GM23338 (cell line): ENCODE measurements around the gene BCORL1. TPM values are rescaled to one million over a fixed set of nuclear protein-coding genes. Genes with fewer than 3 reads are reported as not detected.
A peak's percentile ranks its signal among the peaks of the same experiment; 100 is the strongest.

Experiments
- ATAC-seq: fragments of 200-7000 bp; cut with Tn5 transposase; 3 replicates; pipeline ENCODE4 v1.9.1; 2020
- DNase-seq: peaks from one replicate; pipeline ENCODE4 v3.0.0-alpha.2; 2015; ENCODE audit warnings: low spot score
- H2AFZ ChIP-seq: fragments of 200-600 bp; sonication (generic); 2 replicates; pipeline ENCODE4 v1.8.0; 2016; ENCODE audit warnings: antibody characterized with exemption, mild to moderate bottlenecking, moderate library complexity
- H3F3A ChIP-seq: fragments of 200-600 bp; sonication (generic); replicated peaks from 2 replicates; pipeline ENCODE4 v1.8.0; 2017; ENCODE audit warnings: antibody characterized with exemption, mixed run types, low read depth
- H3K27ac ChIP-seq: fragments of 200-600 bp; sonication (generic); 2 replicates; pipeline ENCODE4 v1.6.1; 2016; ENCODE audit warnings: low read depth
- H3K27me3 ChIP-seq: fragments of 200-600 bp; sonication (generic); 2 replicates; pipeline ENCODE4 v1.8.0; 2016; ENCODE audit warnings: mild to moderate bottlenecking, mixed run types, moderate library complexity; ENCODE audit not compliant: insufficient read depth
- H3K36me3 ChIP-seq: fragments of 200-600 bp; sonication (generic); 2 replicates; pipeline ENCODE4 v1.8.0; 2016; ENCODE audit warnings: mild to moderate bottlenecking; ENCODE audit not compliant: insufficient read depth
- H3K4me1 ChIP-seq: fragments of 200-600 bp; sonication (generic); 2 replicates; pipeline ENCODE4 v1.8.0; 2016; ENCODE audit warnings: mild to moderate bottlenecking, moderate library complexity; ENCODE audit not compliant: insufficient read depth
- H3K4me2 ChIP-seq: fragments of 200-600 bp; sonication (generic); 2 replicates; pipeline ENCODE4 v1.7.1; 2017; ENCODE audit warnings: mixed run types
- H3K4me3 ChIP-seq: fragments of 200-600 bp; sonication (generic); 2 replicates; pipeline ENCODE4 v1.6.1; 2016; ENCODE audit warnings: mixed run types
- H3K79me2 ChIP-seq: fragments of 200-600 bp; sonication (generic); replicated peaks from 2 replicates; pipeline ENCODE4 v1.8.0; 2017; ENCODE audit warnings: mild to moderate bottlenecking; ENCODE audit not compliant: insufficient read depth
- H3K9me2 ChIP-seq: fragments of 200-600 bp; sonication (generic); 2 replicates; pipeline ENCODE4 v1.8.0; 2017; ENCODE audit not compliant: insufficient read depth
- H4K20me1 ChIP-seq: fragments of 200-600 bp; sonication (generic); replicated peaks from 2 replicates; pipeline ENCODE4 v1.8.0; 2017; ENCODE audit warnings: mild to moderate bottlenecking; ENCODE audit not compliant: insufficient read depth
- H3K27ac Mint-ChIP-seq: 2 replicates; pipeline ENCODE4 v1.8.0; 2020; ENCODE audit warnings: inconsistent platforms, mild to moderate bottlenecking, moderate library complexity, mixed read lengths
- H3K27me3 Mint-ChIP-seq: 3 replicates; pipeline ENCODE4 v1.8.0; 2022; ENCODE audit warnings: low read depth, mild to moderate bottlenecking, moderate library complexity, mixed read lengths, inconsistent platforms; ENCODE audit not compliant: insufficient read depth, poor library complexity
- H3K36me3 Mint-ChIP-seq: 3 replicates; pipeline ENCODE4 v1.8.0; 2021; ENCODE audit warnings: low read depth, mild to moderate bottlenecking, inconsistent platforms, moderate library complexity, mixed read lengths
- H3K4me1 Mint-ChIP-seq: 3 replicates; pipeline ENCODE4 v1.8.0; 2020; ENCODE audit warnings: mild to moderate bottlenecking, inconsistent platforms, mixed read lengths
- H3K4me3 Mint-ChIP-seq: 3 replicates; pipeline ENCODE4 v1.8.0; 2021; ENCODE audit warnings: moderate library complexity, mild to moderate bottlenecking, inconsistent platforms, mixed read lengths
- H3K9me3 Mint-ChIP-seq: 3 replicates; pipeline ENCODE4 v1.8.0; 2020; ENCODE audit warnings: moderate library complexity, mild to moderate bottlenecking, inconsistent platforms, mixed read lengths
- CREB1 ChIP-seq: fragments of 250-450 bp; sonication (Bioruptor Pico); IDR thresholded peaks from 2 replicates; pipeline ENCODE4 v1.5.0; 2020; ENCODE audit warnings: low read depth, mild to moderate bottlenecking, moderate library complexity
- EZH2 ChIP-seq: fragments of 200-600 bp; sonication (generic); IDR thresholded peaks from one replicate; pipeline ENCODE4 v1.8.0; 2017; ENCODE audit warnings: antibody characterized with exemption, mild to moderate bottlenecking, low read depth; ENCODE audit not compliant: unreplicated experiment
- JUNB ChIP-seq: IDR thresholded peaks from one replicate; pipeline ENCODE4 v1.6.1; 2016; ENCODE audit warnings: antibody characterized with exemption; ENCODE audit not compliant: unreplicated experiment
- NANOG ChIP-seq: IDR thresholded peaks from 2 replicates; pipeline ENCODE4 v1.6.1; 2016; ENCODE audit warnings: antibody characterized with exemption, borderline replicate concordance
- STAT1 ChIP-seq: IDR thresholded peaks from one replicate; pipeline ENCODE4 v1.6.1; 2016; ENCODE audit warnings: antibody characterized with exemption; ENCODE audit not compliant: unreplicated experiment
- ZNF114 ChIP-seq: fragments of 250-450 bp; sonication (Bioruptor Pico); IDR thresholded peaks from 2 replicates; pipeline ENCODE4 v1.5.0; 2020; ENCODE audit warnings: mild to moderate bottlenecking, moderate library complexity
- polyA plus RNA-seq: library from polyadenylated mRNA; unstranded; fragments of >200 nt; fragmentation: Nextera tagmentation; extraction: Ambion mirVana; gene quantifications from 2 replicates; pipeline ENCODE4 v1.2.1, GENCODE V29; 2016
- total RNA-seq: library from RNA; depleted of rRNA; stranded (reverse); fragments of >200 nt; shearing (Covaris generic); gene quantifications from 2 replicates; pipeline ENCODE4 v1.2.3, GENCODE V29; 2014
- TF ChIP-seq, protein P1 (sequence below): fragments of 250-450 bp; sonication (Bioruptor Pico); IDR thresholded peaks from 2 replicates; pipeline ENCODE4 v1.5.0; 2020; ENCODE audit warnings: mild to moderate bottlenecking, moderate library complexity
- TF ChIP-seq, protein P2 (sequence below), 2 experiments: fragments of 200-600 bp in 1 of 2; sonication (generic) in 1 of 2; conservative IDR thresholded peaks; 2 replicates each; pipeline versions ENCODE4 v1.5.1 to v1.6.1; 2016 to 2017; ENCODE audit warnings: antibody characterized with exemption in 2 of 2, low read depth in 2 of 2, mild to moderate bottlenecking in 2 of 2, moderate library complexity in 1 of 2

Gene BCORL1
- total and polyA plus RNA-seq, 2 experiments from 2014 or later: 2.6 to 2.7 TPM

GRCh38 chrX:130039847-130040246 is 57.4 kb downstream of the BCORL1 start (continued):
- TF ChIP-seq, protein P1, sequence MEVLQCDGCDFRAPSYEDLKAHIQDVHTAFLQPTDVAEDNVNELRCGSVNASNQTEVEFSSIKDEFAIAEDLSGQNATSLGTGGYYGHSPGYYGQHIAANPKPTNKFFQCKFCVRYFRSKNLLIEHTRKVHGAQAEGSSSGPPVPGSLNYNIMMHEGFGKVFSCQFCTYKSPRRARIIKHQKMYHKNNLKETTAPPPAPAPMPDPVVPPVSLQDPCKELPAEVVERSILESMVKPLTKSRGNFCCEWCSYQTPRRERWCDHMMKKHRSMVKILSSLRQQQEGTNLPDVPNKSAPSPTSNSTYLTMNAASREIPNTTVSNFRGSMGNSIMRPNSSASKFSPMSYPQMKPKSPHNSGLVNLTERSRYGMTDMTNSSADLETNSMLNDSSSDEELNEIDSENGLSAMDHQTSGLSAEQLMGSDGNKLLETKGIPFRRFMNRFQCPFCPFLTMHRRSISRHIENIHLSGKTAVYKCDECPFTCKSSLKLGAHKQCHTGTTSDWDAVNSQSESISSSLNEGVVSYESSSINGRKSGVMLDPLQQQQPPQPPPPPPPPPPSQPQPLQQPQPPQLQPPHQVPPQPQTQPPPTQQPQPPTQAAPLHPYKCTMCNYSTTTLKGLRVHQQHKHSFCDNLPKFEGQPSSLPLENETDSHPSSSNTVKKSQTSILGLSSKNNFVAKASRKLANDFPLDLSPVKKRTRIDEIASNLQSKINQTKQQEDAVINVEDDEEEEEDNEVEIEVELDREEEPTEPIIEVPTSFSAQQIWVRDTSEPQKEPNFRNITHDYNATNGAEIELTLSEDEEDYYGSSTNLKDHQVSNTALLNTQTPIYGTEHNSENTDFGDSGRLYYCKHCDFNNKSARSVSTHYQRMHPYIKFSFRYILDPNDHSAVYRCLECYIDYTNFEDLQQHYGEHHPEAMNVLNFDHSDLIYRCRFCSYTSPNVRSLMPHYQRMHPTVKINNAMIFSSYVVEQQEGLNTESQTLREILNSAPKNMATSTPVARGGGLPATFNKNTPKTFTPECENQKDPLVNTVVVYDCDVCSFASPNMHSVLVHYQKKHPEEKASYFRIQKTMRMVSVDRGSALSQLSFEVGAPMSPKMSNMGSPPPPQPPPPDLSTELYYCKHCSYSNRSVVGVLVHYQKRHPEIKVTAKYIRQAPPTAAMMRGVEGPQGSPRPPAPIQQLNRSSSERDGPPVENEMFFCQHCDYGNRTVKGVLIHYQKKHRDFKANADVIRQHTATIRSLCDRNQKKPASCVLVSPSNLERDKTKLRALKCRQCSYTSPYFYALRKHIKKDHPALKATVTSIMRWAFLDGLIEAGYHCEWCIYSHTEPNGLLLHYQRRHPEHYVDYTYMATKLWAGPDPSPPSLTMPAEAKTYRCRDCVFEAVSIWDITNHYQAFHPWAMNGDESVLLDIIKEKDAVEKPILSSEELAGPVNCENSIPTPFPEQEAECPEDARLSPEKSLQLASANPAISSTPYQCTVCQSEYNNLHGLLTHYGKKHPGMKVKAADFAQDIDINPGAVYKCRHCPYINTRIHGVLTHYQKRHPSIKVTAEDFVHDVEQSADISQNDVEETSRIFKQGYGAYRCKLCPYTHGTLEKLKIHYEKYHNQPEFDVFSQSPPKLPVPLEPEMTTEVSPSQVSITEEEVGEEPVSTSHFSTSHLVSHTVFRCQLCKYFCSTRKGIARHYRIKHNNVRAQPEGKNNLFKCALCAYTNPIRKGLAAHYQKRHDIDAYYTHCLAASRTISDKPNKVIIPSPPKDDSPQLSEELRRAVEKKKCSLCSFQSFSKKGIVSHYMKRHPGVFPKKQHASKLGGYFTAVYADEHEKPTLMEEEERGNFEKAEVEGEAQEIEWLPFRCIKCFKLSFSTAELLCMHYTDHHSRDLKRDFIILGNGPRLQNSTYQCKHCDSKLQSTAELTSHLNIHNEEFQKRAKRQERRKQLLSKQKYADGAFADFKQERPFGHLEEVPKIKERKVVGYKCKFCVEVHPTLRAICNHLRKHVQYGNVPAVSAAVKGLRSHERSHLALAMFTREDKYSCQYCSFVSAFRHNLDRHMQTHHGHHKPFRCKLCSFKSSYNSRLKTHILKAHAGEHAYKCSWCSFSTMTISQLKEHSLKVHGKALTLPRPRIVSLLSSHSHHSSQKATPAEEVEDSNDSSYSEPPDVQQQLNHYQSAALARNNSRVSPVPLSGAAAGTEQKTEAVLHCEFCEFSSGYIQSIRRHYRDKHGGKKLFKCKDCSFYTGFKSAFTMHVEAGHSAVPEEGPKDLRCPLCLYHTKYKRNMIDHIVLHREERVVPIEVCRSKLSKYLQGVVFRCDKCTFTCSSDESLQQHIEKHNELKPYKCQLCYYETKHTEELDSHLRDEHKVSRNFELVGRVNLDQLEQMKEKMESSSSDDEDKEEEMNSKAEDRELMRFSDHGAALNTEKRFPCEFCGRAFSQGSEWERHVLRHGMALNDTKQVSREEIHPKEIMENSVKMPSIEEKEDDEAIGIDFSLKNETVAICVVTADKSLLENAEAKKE: no peak
- no peak for TF ChIP-seq EZH2
- no peak for TF ChIP-seq ZNF114 (CRISPR knock-in tag)
- TF ChIP-seq, protein P2, sequence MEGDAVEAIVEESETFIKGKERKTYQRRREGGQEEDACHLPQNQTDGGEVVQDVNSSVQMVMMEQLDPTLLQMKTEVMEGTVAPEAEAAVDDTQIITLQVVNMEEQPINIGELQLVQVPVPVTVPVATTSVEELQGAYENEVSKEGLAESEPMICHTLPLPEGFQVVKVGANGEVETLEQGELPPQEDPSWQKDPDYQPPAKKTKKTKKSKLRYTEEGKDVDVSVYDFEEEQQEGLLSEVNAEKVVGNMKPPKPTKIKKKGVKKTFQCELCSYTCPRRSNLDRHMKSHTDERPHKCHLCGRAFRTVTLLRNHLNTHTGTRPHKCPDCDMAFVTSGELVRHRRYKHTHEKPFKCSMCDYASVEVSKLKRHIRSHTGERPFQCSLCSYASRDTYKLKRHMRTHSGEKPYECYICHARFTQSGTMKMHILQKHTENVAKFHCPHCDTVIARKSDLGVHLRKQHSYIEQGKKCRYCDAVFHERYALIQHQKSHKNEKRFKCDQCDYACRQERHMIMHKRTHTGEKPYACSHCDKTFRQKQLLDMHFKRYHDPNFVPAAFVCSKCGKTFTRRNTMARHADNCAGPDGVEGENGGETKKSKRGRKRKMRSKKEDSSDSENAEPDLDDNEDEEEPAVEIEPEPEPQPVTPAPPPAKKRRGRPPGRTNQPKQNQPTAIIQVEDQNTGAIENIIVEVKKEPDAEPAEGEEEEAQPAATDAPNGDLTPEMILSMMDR (conservative IDR thresholded peaks at IDR 0.05; ENCODE audit: low read depth in 2 of 2): no peak

DNA sequence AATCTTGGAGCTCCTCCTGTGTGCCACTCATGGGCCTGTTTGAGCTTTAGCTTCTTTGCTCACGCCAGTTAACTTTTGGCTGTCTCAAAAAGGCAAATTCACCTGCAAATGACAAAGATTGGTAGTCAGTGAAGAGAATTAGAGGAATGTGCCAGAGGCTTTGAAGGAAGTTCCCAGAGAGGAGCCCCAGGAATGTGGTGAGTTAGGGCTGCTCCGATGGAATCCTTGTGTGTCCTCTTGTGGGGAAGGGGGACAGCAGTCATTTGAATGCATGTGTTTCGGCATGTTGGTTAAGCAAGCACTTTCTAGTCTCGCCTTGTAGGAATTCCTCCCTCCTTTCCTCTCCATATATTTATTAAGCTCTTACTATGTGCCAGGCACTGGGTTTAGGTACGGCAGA is 65.0 kb downstream of the BCORL1 start:
- H4K20me1 ChIP-seq: no peaks in the 10 kb centered on the region
- H3K9me3 Mint-ChIP-seq: no peaks in the 10 kb centered on the region
- no peak overlapping the region for H2AFZ ChIP-seq
- H3K27ac ChIP-seq: no peak overlapping the region
- H3K27me3 Mint-ChIP-seq: no peaks in the 10 kb centered on the region
- H3K36me3 ChIP-seq: no peaks in the 10 kb centered on the region
- H3K79me2 ChIP-seq: no peaks in the 10 kb centered on the region
- no peaks in the 10 kb centered on the region for H3F3A ChIP-seq
- no peak overlapping the region for H3K4me3 ChIP-seq
- H3K4me3 Mint-ChIP-seq: no peak overlapping the region
- no peak overlapping the region for H3K4me2 ChIP-seq
- H3K9me2 ChIP-seq: no peaks in the 10 kb centered on the region
- DNase-seq (peak; percentile 53), ATAC-seq (no peak)
- TF ChIP-seq EZH2 (no peak), NANOG (no peak), CREB1 (CRISPR knock-in tag) (no peak), STAT1 (no peak), JUNB (no peak)
- TF ChIP-seq, protein P2 (conservative IDR thresholded peaks at IDR 0.05; ENCODE audit: low read depth in 2 of 2): no peak
- peaks cover 3% of the 10 kb centered on the region; the same call in 2 of the 3 replicates for H3K36me3 Mint-ChIP-seq
- H3K4me1 Mint-ChIP-seq: no peaks in the 10 kb centered on the region
- H3K27ac Mint-ChIP-seq: no peak overlapping the region
- H3K27me3 ChIP-seq: no peaks in the 10 kb centered on the region
- no peaks in the 10 kb centered on the region for H3K4me1 ChIP-seq
